GM20000 (cell line): ENCODE measurements around the gene GNAQ.

ENCODE experiments used
- DNase-seq: peaks from one replicate; pipeline ENCODE4 v3.0.0; 2012; ENCODE audit warnings: low spot score
- CTCF ChIP-seq: IDR thresholded peaks from 2 replicates; pipeline ENCODE4 v1.5.1; 2012; ENCODE audit warnings: mild to moderate bottlenecking, control low read depth; ENCODE audit errors: extremely low read depth, missing control alignments

The GNAQ gene

GRCh38 chr9:78031893-78032729 lies 500 bp upstream of the GNAQ start:
- DNase-seq, result peak; percentile 57
- no peak for TF ChIP-seq CTCF

GRCh38 chr9:78030553-78031443 lies 813 bp downstream of the GNAQ start:
- no peak for TF ChIP-seq CTCF
- DNase-seq, result peak; percentile 22

- TF ChIP-seq CTCF, result no peak
- peak; percentile 31 for DNase-seq
Measured at GRCh38 chr9:78030296-78030552, 1.4 kb downstream of the GNAQ start.

- DNase-seq, result no peak
- TF ChIP-seq CTCF, result no peak
Measured at GRCh38 chr9:78029551-78030295, 1.9 kb downstream of the GNAQ start.

GRCh38 chr9:78028926-78029325 lies 2.7 kb downstream of the GNAQ start:
- no peak for TF ChIP-seq CTCF
- DNase-seq, result no peak

- DNase-seq, result no peak
Measured at GRCh38 chr9:78026947-78027346, 4.7 kb downstream of the GNAQ start.

More at GRCh38 chr9:78026947-78027346, 4.7 kb downstream of the GNAQ start:
- no peak for TF ChIP-seq CTCF
